ENCODE measurements around the gene CACTIN.
"Not testable (repeated sequence)": the region's sequence is repeated elsewhere in the genome, so short reads cannot be mapped to it uniquely, and the experiment has no call there.

CACTIN gene

GRCh38 chr19:3636506-3636905 lies 9.9 kb upstream of the CACTIN start:
- no peak for DNase-seq
- no peaks in the 10 kb centered on the region for H3K27me3 Mint-ChIP-seq
- no peaks in the 10 kb centered on the region for H3K4me1 Mint-ChIP-seq (ENCODE audit: low read depth in 2 of 2)
- no peak overlapping the region for H3K27ac Mint-ChIP-seq
- H3K4me3 Mint-ChIP-seq, result no peak overlapping the region
- no peaks in the 10 kb centered on the region for H3K9me3 Mint-ChIP-seq
- peaks cover 8% of the 10 kb centered on the region for H3K36me3 Mint-ChIP-seq (ENCODE audit: insufficient read depth)
- ATAC-seq (replicated peaks), result no peak

- no peaks in the 10 kb centered on the region for H3K27me3 Mint-ChIP-seq
- no peaks in the 10 kb centered on the region for H3K9me3 Mint-ChIP-seq
- H3K4me3 Mint-ChIP-seq, result no peak overlapping the region
- ATAC-seq (replicated peaks) (no peak), DNase-seq (no peak)
- H3K36me3 Mint-ChIP-seq (ENCODE audit: insufficient read depth), result peaks cover 8% of the 10 kb centered on the region
- peak overlapping the region; percentile 74 to 76 for H3K27ac Mint-ChIP-seq
- no peaks in the 10 kb centered on the region for H3K4me1 Mint-ChIP-seq (ENCODE audit: low read depth in 2 of 2)
Observed at GRCh38 chr19:3634496-3635045, 8.0 kb upstream of the CACTIN start.

DNA sequence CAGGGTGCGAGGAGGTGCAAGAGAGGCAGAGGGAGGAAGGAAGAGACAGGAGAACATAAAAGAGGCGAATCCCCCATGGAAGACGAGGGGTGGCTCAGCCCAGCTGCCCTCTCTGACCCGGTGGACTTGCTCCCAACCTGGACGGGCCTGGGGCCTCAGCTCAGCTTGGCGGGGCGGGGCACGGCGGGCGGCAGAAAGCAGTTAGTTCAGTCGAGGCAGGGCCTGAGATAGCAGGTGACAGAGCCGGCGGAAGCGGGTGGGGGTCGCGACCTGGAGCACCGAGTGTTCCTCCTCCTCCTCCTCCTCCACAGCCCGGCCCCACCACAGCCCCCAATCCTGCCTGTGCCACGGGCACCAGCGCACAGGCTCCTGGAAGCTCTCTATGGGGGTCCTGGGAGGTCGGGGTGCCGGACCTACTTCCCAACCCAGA lies 7.0 kb upstream of the CACTIN start:
- no peak overlapping the region for H3K27ac Mint-ChIP-seq
- no peaks in the 10 kb centered on the region for H3K27me3 Mint-ChIP-seq
- H3K36me3 Mint-ChIP-seq (ENCODE audit: insufficient read depth), result peaks cover 3% of the 10 kb centered on the region
- H3K9me3 Mint-ChIP-seq, result no peaks in the 10 kb centered on the region
- no peak overlapping the region for H3K4me3 Mint-ChIP-seq
- ATAC-seq (replicated peaks), result no peak
- no peaks in the 10 kb centered on the region for H3K4me1 Mint-ChIP-seq (ENCODE audit: low read depth in 2 of 2)
- no peak for DNase-seq

DNA sequence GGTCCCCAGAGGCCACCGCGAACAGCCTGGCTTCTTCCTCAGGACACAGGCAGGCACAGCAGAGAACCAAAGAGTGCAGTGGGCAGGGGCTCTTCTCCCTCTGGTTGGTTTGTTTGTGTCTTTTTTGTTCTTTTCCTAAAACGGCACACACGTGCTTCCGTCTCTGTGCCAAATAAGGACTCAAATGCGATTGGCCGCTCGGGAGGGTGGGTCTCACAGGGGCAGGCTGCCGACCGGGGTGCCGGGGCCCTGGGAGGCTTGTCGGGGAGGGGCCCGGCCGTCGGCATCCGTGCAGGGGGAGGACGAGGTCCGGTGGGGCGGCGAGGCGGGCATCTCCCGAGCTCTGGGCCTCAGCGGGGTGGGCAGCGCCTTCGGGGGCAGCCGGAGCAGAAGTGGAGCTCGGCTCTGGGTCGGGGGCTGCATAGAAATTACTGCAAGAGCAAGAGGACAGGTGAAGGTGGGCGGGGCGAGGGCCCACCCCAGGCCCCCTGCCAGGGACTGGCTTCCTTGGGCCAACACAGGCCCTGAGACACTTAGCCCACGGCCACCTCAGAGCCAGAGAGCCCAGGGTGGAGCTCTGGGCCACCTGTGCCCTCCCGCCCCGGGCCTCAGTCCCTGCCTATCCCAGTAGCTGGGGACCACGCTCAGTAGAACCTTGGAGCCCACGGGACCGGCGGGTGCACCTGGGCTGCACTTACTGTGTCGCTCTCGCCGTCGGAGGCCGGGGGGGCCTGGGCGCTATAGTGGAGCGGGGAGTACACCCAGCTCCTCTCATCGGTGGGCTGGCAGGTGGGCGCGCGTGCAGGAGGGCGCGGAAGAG lies 6.4 kb upstream of the CACTIN start:
- Mint-ChIP-seq H3K27ac (no peak overlapping the region), H3K36me3 (ENCODE audit: insufficient read depth) (peaks cover 2% of the 10 kb centered on the region), H3K4me1 (ENCODE audit: low read depth in 2 of 2) (no peaks in the 10 kb centered on the region), H3K4me3 (no peak overlapping the region), H3K27me3 (no peaks in the 10 kb centered on the region), H3K9me3 (no peaks in the 10 kb centered on the region)
- no peak for DNase-seq
- no peak for ATAC-seq (replicated peaks)

DNA sequence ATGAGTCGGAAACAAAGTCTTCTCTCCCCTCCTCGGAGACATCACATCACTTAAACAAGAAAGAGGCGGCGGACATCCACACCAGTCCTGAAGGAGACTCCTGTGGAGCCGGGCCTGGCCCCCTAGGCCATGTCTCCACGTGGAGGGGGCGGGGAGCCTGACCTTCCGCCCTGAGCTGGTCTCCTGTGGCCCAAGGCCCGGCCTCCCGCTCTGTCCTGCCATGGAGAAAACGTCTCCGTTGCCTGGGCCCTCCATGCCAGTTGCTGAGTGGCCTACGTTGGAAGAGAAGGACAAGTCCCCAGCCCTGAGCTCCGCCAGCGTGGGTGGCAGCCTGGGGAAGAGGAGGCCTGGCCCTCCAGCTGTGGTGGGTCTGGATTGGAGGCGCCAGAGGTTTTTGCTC lies 5.5 kb upstream of the CACTIN start:
- ATAC-seq (replicated peaks) (no peak), DNase-seq (no peak)
- Mint-ChIP-seq H3K4me1 (ENCODE audit: low read depth in 2 of 2) (peaks cover under 1 to 6% of the 10 kb centered on the region in 2 donors), H3K36me3 (ENCODE audit: insufficient read depth) (peaks cover 7% of the 10 kb centered on the region), H3K27me3 (no peaks in the 10 kb centered on the region), H3K4me3 (no peak overlapping the region), H3K9me3 (no peaks in the 10 kb centered on the region), H3K27ac (no peak overlapping the region)

DNA sequence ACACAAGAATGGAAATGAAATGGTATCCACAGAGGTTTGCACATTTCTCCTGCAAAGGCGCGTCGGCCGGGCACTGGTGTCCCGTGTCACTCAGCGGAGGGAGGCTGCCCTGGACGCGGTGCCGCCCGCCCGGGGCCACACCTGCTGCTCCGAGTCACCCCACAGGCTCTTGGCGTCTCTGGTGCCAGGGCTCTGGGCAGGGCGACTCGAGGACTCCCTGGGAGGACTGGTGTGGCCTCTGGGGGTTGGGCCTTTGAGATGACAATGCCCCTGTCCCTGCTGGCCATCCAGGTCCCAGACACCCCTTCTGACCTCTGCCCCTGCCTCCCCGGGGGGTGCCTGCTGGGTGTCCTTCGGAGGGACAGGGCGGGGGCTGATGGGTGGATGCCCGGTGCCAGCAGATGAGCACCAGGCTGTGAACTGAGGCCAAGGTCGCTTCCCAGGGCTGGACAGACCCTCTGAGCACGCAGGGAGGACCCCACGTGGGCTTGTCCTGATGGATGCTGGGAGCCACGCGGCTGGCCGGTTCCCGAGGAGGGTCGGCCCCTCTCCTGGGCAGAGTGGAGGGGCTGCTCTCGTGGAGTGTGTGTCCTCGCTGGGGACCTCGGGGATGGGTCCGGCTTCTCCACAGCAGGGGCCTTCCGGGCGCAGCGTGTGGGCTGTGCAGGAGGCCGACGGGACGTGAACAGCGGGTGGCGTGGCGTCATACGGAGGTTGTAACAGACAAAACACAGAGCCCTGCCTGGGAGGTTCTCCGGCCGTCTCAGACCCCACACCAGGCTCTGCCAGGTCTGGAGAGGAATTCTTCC lies 4.7 kb upstream of the CACTIN start:
- H3K9me3 Mint-ChIP-seq, result no peaks in the 10 kb centered on the region
- ATAC-seq (replicated peaks), result no peak

GRCh38 chr19:3628766-3629165 lies 2.2 kb upstream of the CACTIN start:
- Mint-ChIP-seq H3K4me1 (ENCODE audit: low read depth in 2 of 2) (peaks cover 26 to 30% of the 10 kb centered on the region in 2 donors), H3K36me3 (ENCODE audit: insufficient read depth) (peaks cover 23% of the 10 kb centered on the region)
- not testable (repeated sequence) for ATAC-seq (replicated peaks); H3K27me3 Mint-ChIP-seq; H3K4me3 Mint-ChIP-seq; H3K9me3 Mint-ChIP-seq; H3K27ac Mint-ChIP-seq; DNase-seq

More for the DNA sequence above, 4.7 kb upstream of the CACTIN start:
- Mint-ChIP-seq H3K4me3 (no peak overlapping the region), H3K27ac (no peak overlapping the region), H3K27me3 (no peaks in the 10 kb centered on the region), H3K36me3 (ENCODE audit: insufficient read depth) (peaks cover 13% of the 10 kb centered on the region), H3K4me1 (ENCODE audit: low read depth in 2 of 2) (peaks cover 9 to 14% of the 10 kb centered on the region in 2 donors)
- no peak for DNase-seq

- Mint-ChIP-seq H3K9me3 (no peaks in the 10 kb centered on the region), H3K4me1 (ENCODE audit: low read depth in 2 of 2) (peaks cover 26 to 33% of the 10 kb centered on the region in 2 donors), H3K27me3 (no peaks in the 10 kb centered on the region), H3K4me3 (peak overlapping the region; percentile 96 to 99), H3K36me3 (ENCODE audit: insufficient read depth) (peaks cover 33% of the 10 kb centered on the region), H3K27ac (peak overlapping the region in 1 of 2 donors; percentile 99)
- no peak for DNase-seq
- no peak for ATAC-seq (replicated peaks)
Observed at GRCh38 chr19:3627351-3627723, 747 bp upstream of the CACTIN start.

- H3K36me3 Mint-ChIP-seq (ENCODE audit: insufficient read depth), result peaks cover 40% of the 10 kb centered on the region
- no peak for DNase-seq
- H3K27me3 Mint-ChIP-seq, result no peaks in the 10 kb centered on the region
- peak overlapping the region; percentile 98 to 99 for H3K27ac Mint-ChIP-seq
- peaks cover 26 to 36% of the 10 kb centered on the region in 2 donors for H3K4me1 Mint-ChIP-seq (ENCODE audit: low read depth in 2 of 2)
- ATAC-seq (replicated peaks), result peak; percentile 3
- peak overlapping the region; percentile 96 to 99 for H3K4me3 Mint-ChIP-seq
- H3K9me3 Mint-ChIP-seq, result no peaks in the 10 kb centered on the region
Observed at GRCh38 chr19:3625996-3626472, 556 bp downstream of the CACTIN start.

GRCh38 chr19:3623716-3624115 lies 2.9 kb downstream of the CACTIN start:
- DNase-seq (no peak), ATAC-seq (replicated peaks) (no peak)
- no peaks in the 10 kb centered on the region for H3K27me3 Mint-ChIP-seq
- H3K36me3 Mint-ChIP-seq (ENCODE audit: insufficient read depth), result peaks cover 40% of the 10 kb centered on the region
- no peak overlapping the region for H3K4me3 Mint-ChIP-seq
- no peaks in the 10 kb centered on the region for H3K9me3 Mint-ChIP-seq
- H3K27ac Mint-ChIP-seq, result peak overlapping the region in 1 of 2 donors; percentile 44
- H3K4me1 Mint-ChIP-seq (ENCODE audit: low read depth in 2 of 2), result peaks cover 26 to 36% of the 10 kb centered on the region in 2 donors

DNA sequence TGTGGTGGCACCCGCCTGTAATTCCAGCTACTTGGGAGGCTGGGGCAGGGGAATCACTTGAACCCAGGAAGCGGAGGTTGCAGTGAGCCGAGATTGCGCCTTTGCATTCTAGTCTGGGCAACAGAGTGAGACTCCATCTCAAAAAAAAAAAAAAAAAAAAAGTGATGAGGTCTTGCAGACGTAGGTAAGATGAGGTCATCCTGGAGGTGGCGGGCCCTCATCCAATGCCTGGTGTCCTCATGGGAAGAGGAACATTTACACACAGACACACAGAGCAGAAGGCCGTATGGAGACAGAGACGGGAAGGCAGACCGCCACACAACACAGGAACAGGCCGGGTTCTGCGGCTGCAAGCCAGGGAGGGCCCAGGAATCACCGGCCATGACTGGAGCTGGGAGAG lies 4.4 kb downstream of the CACTIN start:
- no peak overlapping the region for H3K27ac Mint-ChIP-seq
- no peaks in the 10 kb centered on the region for H3K27me3 Mint-ChIP-seq
- DNase-seq, result no peak
- H3K36me3 Mint-ChIP-seq (ENCODE audit: insufficient read depth), result peaks cover 38% of the 10 kb centered on the region
- no peak for ATAC-seq (replicated peaks)
- no peak overlapping the region for H3K4me3 Mint-ChIP-seq
- no peaks in the 10 kb centered on the region for H3K9me3 Mint-ChIP-seq
- peaks cover 26 to 32% of the 10 kb centered on the region in 2 donors for H3K4me1 Mint-ChIP-seq (ENCODE audit: low read depth in 2 of 2)

- Mint-ChIP-seq H3K4me3 (no peak overlapping the region), H3K4me1 (ENCODE audit: low read depth in 2 of 2) (peaks cover 21 to 29% of the 10 kb centered on the region in 2 donors), H3K27ac (no peak overlapping the region), H3K9me3 (no peaks in the 10 kb centered on the region), H3K36me3 (ENCODE audit: insufficient read depth) (peaks cover 40% of the 10 kb centered on the region), H3K27me3 (no peaks in the 10 kb centered on the region)
- DNase-seq (no peak), ATAC-seq (replicated peaks) (no peak)
Observed at GRCh38 chr19:3621689-3622088, 4.9 kb downstream of the CACTIN start.

DNA sequence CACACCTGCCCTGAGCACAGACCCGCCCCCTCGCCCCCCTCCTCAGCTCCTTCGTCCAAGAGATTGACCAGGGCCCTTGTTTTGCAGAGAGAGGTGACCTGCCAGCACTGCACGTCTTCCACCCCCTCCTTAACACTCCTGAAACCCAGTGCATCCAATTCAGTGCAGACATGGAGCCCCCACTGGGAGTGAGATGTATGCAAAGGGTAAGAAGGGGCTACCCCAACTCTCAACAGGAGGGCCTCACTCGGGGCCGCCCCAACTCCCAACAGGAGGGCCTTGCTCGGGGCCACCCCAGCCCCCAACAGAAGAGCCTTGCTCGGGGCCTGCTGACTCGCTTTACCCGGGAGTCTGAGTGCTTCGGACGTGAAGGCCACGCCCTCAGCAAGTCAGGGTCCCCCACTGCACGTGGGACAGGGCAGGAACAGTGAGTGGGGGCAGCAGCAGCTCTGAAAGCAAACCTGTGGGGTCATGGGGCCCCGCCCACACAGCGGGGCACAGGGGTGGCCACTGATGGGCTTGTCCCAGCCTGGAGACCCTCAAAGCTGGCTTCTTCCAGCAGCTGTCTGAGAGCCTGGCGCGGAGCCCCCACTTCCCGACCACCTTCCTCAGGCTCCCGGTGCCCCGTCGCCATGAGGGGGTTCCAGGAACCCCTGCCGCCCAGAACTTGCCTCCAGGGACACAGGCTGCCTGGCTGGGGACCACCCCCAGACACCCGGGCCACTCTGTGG lies 5.6 kb downstream of the CACTIN start:
- DNase-seq, result no peak
- H3K27ac Mint-ChIP-seq, result peak overlapping the region in 1 of 2 donors; percentile 17
- no peak overlapping the region for H3K4me3 Mint-ChIP-seq
- peaks cover 33% of the 10 kb centered on the region for H3K36me3 Mint-ChIP-seq (ENCODE audit: insufficient read depth)
- ATAC-seq (replicated peaks), result no peak
- H3K9me3 Mint-ChIP-seq, result no peaks in the 10 kb centered on the region
- H3K4me1 Mint-ChIP-seq (ENCODE audit: low read depth in 2 of 2), result peaks cover 15 to 22% of the 10 kb centered on the region in 2 donors
- no peaks in the 10 kb centered on the region for H3K27me3 Mint-ChIP-seq

All from effector memory CD8-positive, alpha-beta T cell (primary cell).